GM23338 (cell line): ENCODE results near the gene RCE1. TPM values are rescaled to one million over a fixed set of nuclear protein-coding genes. Genes with fewer than 3 reads are reported as not detected.
A peak's percentile ranks its signal among the peaks of the same experiment; 100 is the strongest.

Experiments
- ATAC-seq: fragments of 200-7000 bp; cut with Tn5 transposase; 3 replicates; pipeline ENCODE4 v1.9.1; 2020
- DNase-seq: peaks from one replicate; pipeline ENCODE4 v3.0.0-alpha.2; 2015; ENCODE audit warnings: low spot score
- H2AFZ ChIP-seq: fragments of 200-600 bp; sonication (generic); 2 replicates; pipeline ENCODE4 v1.8.0; 2016; ENCODE audit warnings: antibody characterized with exemption, mild to moderate bottlenecking, moderate library complexity
- H3F3A ChIP-seq: fragments of 200-600 bp; sonication (generic); replicated peaks from 2 replicates; pipeline ENCODE4 v1.8.0; 2017; ENCODE audit warnings: antibody characterized with exemption, mixed run types, low read depth
- H3K27ac ChIP-seq: fragments of 200-600 bp; sonication (generic); 2 replicates; pipeline ENCODE4 v1.6.1; 2016; ENCODE audit warnings: low read depth
- H3K27me3 ChIP-seq: fragments of 200-600 bp; sonication (generic); 2 replicates; pipeline ENCODE4 v1.8.0; 2016; ENCODE audit warnings: mild to moderate bottlenecking, mixed run types, moderate library complexity; ENCODE audit not compliant: insufficient read depth
- H3K36me3 ChIP-seq: fragments of 200-600 bp; sonication (generic); 2 replicates; pipeline ENCODE4 v1.8.0; 2016; ENCODE audit warnings: mild to moderate bottlenecking; ENCODE audit not compliant: insufficient read depth
- H3K4me1 ChIP-seq: fragments of 200-600 bp; sonication (generic); 2 replicates; pipeline ENCODE4 v1.8.0; 2016; ENCODE audit warnings: mild to moderate bottlenecking, moderate library complexity; ENCODE audit not compliant: insufficient read depth
- H3K4me2 ChIP-seq: fragments of 200-600 bp; sonication (generic); 2 replicates; pipeline ENCODE4 v1.7.1; 2017; ENCODE audit warnings: mixed run types
- H3K4me3 ChIP-seq: fragments of 200-600 bp; sonication (generic); 2 replicates; pipeline ENCODE4 v1.6.1; 2016; ENCODE audit warnings: mixed run types
- H3K79me2 ChIP-seq: fragments of 200-600 bp; sonication (generic); replicated peaks from 2 replicates; pipeline ENCODE4 v1.8.0; 2017; ENCODE audit warnings: mild to moderate bottlenecking; ENCODE audit not compliant: insufficient read depth
- H3K9me2 ChIP-seq: fragments of 200-600 bp; sonication (generic); 2 replicates; pipeline ENCODE4 v1.8.0; 2017; ENCODE audit not compliant: insufficient read depth
- H4K20me1 ChIP-seq: fragments of 200-600 bp; sonication (generic); replicated peaks from 2 replicates; pipeline ENCODE4 v1.8.0; 2017; ENCODE audit warnings: mild to moderate bottlenecking; ENCODE audit not compliant: insufficient read depth
- H3K27ac Mint-ChIP-seq: 2 replicates; pipeline ENCODE4 v1.8.0; 2020; ENCODE audit warnings: inconsistent platforms, mild to moderate bottlenecking, moderate library complexity, mixed read lengths
- H3K27me3 Mint-ChIP-seq: 3 replicates; pipeline ENCODE4 v1.8.0; 2022; ENCODE audit warnings: low read depth, mild to moderate bottlenecking, moderate library complexity, mixed read lengths, inconsistent platforms; ENCODE audit not compliant: insufficient read depth, poor library complexity
- H3K36me3 Mint-ChIP-seq: 3 replicates; pipeline ENCODE4 v1.8.0; 2021; ENCODE audit warnings: low read depth, mild to moderate bottlenecking, inconsistent platforms, moderate library complexity, mixed read lengths
- H3K4me1 Mint-ChIP-seq: 3 replicates; pipeline ENCODE4 v1.8.0; 2020; ENCODE audit warnings: mild to moderate bottlenecking, inconsistent platforms, mixed read lengths
- H3K4me3 Mint-ChIP-seq: 3 replicates; pipeline ENCODE4 v1.8.0; 2021; ENCODE audit warnings: moderate library complexity, mild to moderate bottlenecking, inconsistent platforms, mixed read lengths
- H3K9me3 Mint-ChIP-seq: 3 replicates; pipeline ENCODE4 v1.8.0; 2020; ENCODE audit warnings: moderate library complexity, mild to moderate bottlenecking, inconsistent platforms, mixed read lengths
- CREB1 ChIP-seq: fragments of 250-450 bp; sonication (Bioruptor Pico); IDR thresholded peaks from 2 replicates; pipeline ENCODE4 v1.5.0; 2020; ENCODE audit warnings: low read depth, mild to moderate bottlenecking, moderate library complexity
- CTCF ChIP-seq, 2 experiments: fragments of 200-600 bp in 1 of 2; sonication (generic) in 1 of 2; conservative IDR thresholded peaks; 2 replicates each; pipeline versions ENCODE4 v1.5.1 to v1.6.1; 2016 to 2017; ENCODE audit warnings: antibody characterized with exemption in 2 of 2, low read depth in 2 of 2, mild to moderate bottlenecking in 2 of 2, moderate library complexity in 1 of 2
- EZH2phosphoT487 ChIP-seq: fragments of 200-600 bp; sonication (generic); IDR thresholded peaks from one replicate; pipeline ENCODE4 v1.8.1; 2018; ENCODE audit warnings: antibody characterized with exemption; ENCODE audit not compliant: unreplicated experiment
- JUNB ChIP-seq: IDR thresholded peaks from one replicate; pipeline ENCODE4 v1.6.1; 2016; ENCODE audit warnings: antibody characterized with exemption; ENCODE audit not compliant: unreplicated experiment
- NANOG ChIP-seq: IDR thresholded peaks from 2 replicates; pipeline ENCODE4 v1.6.1; 2016; ENCODE audit warnings: antibody characterized with exemption, borderline replicate concordance
- REST ChIP-seq: IDR thresholded peaks from one replicate; pipeline ENCODE4 v1.6.1; 2018; ENCODE audit warnings: antibody characterized with exemption; ENCODE audit not compliant: unreplicated experiment
- STAT1 ChIP-seq: IDR thresholded peaks from one replicate; pipeline ENCODE4 v1.6.1; 2016; ENCODE audit warnings: antibody characterized with exemption; ENCODE audit not compliant: unreplicated experiment
- ZNF114 ChIP-seq: fragments of 250-450 bp; sonication (Bioruptor Pico); IDR thresholded peaks from 2 replicates; pipeline ENCODE4 v1.5.0; 2020; ENCODE audit warnings: mild to moderate bottlenecking, moderate library complexity
- ZNF331 ChIP-seq: fragments of 250-450 bp; sonication (Bioruptor Pico); IDR thresholded peaks from 2 replicates; pipeline ENCODE4 v1.5.0; 2020; ENCODE audit warnings: low read depth, mild to moderate bottlenecking, moderate library complexity
- ZNF462 ChIP-seq: fragments of 250-450 bp; sonication (Bioruptor Pico); IDR thresholded peaks from 2 replicates; pipeline ENCODE4 v1.5.0; 2020; ENCODE audit warnings: mild to moderate bottlenecking, moderate library complexity
- polyA plus RNA-seq: library from polyadenylated mRNA; unstranded; fragments of >200 nt; fragmentation: Nextera tagmentation; extraction: Ambion mirVana; gene quantifications from 2 replicates; pipeline ENCODE4 v1.2.1, GENCODE V29; 2016
- total RNA-seq: library from RNA; depleted of rRNA; stranded (reverse); fragments of >200 nt; shearing (Covaris generic); gene quantifications from 2 replicates; pipeline ENCODE4 v1.2.3, GENCODE V29; 2014

The RCE1 gene
- total and polyA plus RNA-seq, 2 experiments from 2014 or later = 27.8 to 55.1 TPM

GRCh38 chr11:66885950-66886440, 42.8 kb downstream of the RCE1 start (continued):
- TF ChIP-seq REST (no peak), STAT1 (no peak), NANOG (no peak), ZNF331 (CRISPR knock-in tag) (no peak), ZNF114 (no peak), CTCF (conservative IDR thresholded peaks at IDR 0.05; ENCODE audit: low read depth in 2 of 2) (no peak), JUNB (no peak), EZH2phosphoT487 (no peak), CREB1 (no peak)

GRCh38 chr11:66886671-66887221, 43.5 kb downstream of the RCE1 start:
- Mint-ChIP-seq H3K27me3 (peaks cover 7% of the 10 kb centered on the region), H3K4me3 (no peak overlapping the region), H3K4me1 (peaks cover 32% of the 10 kb centered on the region), H3K36me3 (no peaks in the 10 kb centered on the region; the same call in 2 of the 3 replicates), H3K27ac (no peak overlapping the region; the same call in 1 of the 2 replicates), H3K9me3 (no peaks in the 10 kb centered on the region)
- Histone ChIP-seq H3K4me1 (peaks cover 4% of the 10 kb centered on the region; the same call in 1 of the 2 replicates), H3F3A (no peaks in the 10 kb centered on the region), H3K27ac (no peak overlapping the region), H3K4me3 (no peak overlapping the region), H2AFZ (no peak overlapping the region), H3K4me2 (no peak overlapping the region), H4K20me1 (no peaks in the 10 kb centered on the region), H3K27me3 (no peaks in the 10 kb centered on the region), H3K36me3 (no peaks in the 10 kb centered on the region), H3K79me2 (no peaks in the 10 kb centered on the region), H3K9me2 (no peaks in the 10 kb centered on the region)
- no peak for DNase-seq
- peak; percentile 11; the same call in 2 of the 3 replicates for ATAC-seq
- no peak for TF ChIP-seq ZNF462 (CRISPR knock-in tag)
- no peak for TF ChIP-seq CTCF (conservative IDR thresholded peaks at IDR 0.05; ENCODE audit: low read depth in 2 of 2)
- no peak for TF ChIP-seq EZH2phosphoT487
- TF ChIP-seq ZNF114 = no peak
- TF ChIP-seq NANOG = no peak
- TF ChIP-seq ZNF331 (CRISPR knock-in tag) = no peak
